Adrenal gland (tissue), 5 donors: ENCODE data around the gene COX6B1.
A peak's percentile ranks its signal among the peaks of the same experiment; 100 is the strongest.

ENCODE experiments used
- CTCF ChIP-seq, 6 experiments: fragments of 450-650 bp in 4 of 6; fragments of 200-600 bp in 2 of 6; sonication (generic) in 1 of 6; IDR thresholded peaks; 1 replicate in 5 of 6; 2 replicates in 1 of 6; pipeline versions ENCODE4 v1.5.1 to v1.8.0; 2016 to 2021; ENCODE audit warnings: antibody characterized with exemption in 6 of 6, mild to moderate bottlenecking in 2 of 6, moderate library complexity in 1 of 6
- POLR2A ChIP-seq, 2 donors: fragments of 450-650 bp; IDR thresholded peaks; one replicate each; pipeline ENCODE4 v1.6.1; 2017; ENCODE audit warnings: antibody characterized with exemption in 2 of 2, mild to moderate bottlenecking in 2 of 2, moderate library complexity in 1 of 2
- donor health status: DM: no; HTN: no; CAD: no.

GRCh38 chr19:35628565-35629331 is 19.4 kb upstream of the COX6B1 start, which contains the start of gene RBM42:
- TF ChIP-seq CTCF (IDR thresholded peaks at IDR 0.05), result no peak
- peak; percentile 42 to 89 for TF ChIP-seq POLR2A (IDR thresholded peaks at IDR 0.05)
